HCT116 (cell line): ENCODE measurements around the gene GPD2. TPM values are rescaled to one million over a fixed set of nuclear protein-coding genes. Genes with fewer than 3 reads are reported as not detected.

ENCODE experiments used
- ATAC-seq: fragments of 200-7000 bp; cut with Tn5 transposase; 2 replicates; pipeline ENCODE4 v1.9.1; 2020; ENCODE audit warnings: mild to moderate bottlenecking, moderate library complexity
- BruUV-seq: library from RNA; stranded (reverse); fragments of 400-500 nt; replicated peaks from 2 replicates; lab custom pipeline; 2021; lab: Mats Ljungman, UMichigan
- CTCF ChIA-PET: fragments of 300-600 bp; sonication (Branson Sonifier 250); formaldehyde crosslinking; loops from one replicate; lab custom pipeline; 2021; ENCODE audit warnings: antibody characterized with exemption; lab: Charles Lee
- POLR2A ChIA-PET: fragments of 300-600, 350-600 bp; sonication (Branson Sonifier 250); formaldehyde crosslinking; loops from one replicate; lab custom pipeline; 2021; ENCODE audit warnings: antibody characterized with exemption; lab: Charles Lee
- RAD21 ChIA-PET, 2 experiments: fragments of 300-600 bp; sonication (Branson Sonifier 250); formaldehyde crosslinking; loops; one replicate each; lab custom pipeline; 2023; ENCODE audit warnings: low total read pairs in 2 of 2; ENCODE audit not compliant: uncharacterized antibody in 2 of 2, unreplicated experiment in 2 of 2, low non-redundant PET in 1 of 2; lab: Charles Lee
- DNase-seq: peaks from one replicate; pipeline ENCODE4 v3.0.0-alpha.2; 2010; ENCODE audit warnings: low read depth, low spot score
- H2AFZ ChIP-seq: fragments of 200-600 bp; shearing (Covaris generic), sonication (generic); 2 replicates; pipeline ENCODE4 v1.6.1; 2017; ENCODE audit warnings: low read depth, mixed run types, mixed read lengths, antibody characterized with exemption, low read length; ENCODE audit not compliant: poor library complexity, severe bottlenecking
- H3K27ac ChIP-seq: 2 replicates; pipeline ENCODE4 v1.5.1; 2012; ENCODE audit warnings: low read depth, low read length
- H3K27me3 ChIP-seq: fragments of 200-600 bp; sonication (generic); 2 replicates; pipeline ENCODE4 v1.6.1; 2016; ENCODE audit warnings: mixed run types, low read length, mixed read lengths; ENCODE audit not compliant: insufficient read depth
- H3K36me3 ChIP-seq, 2 experiments: fragments of 200-500 bp in 1 of 2; fragments of 200-600 bp in 1 of 2; sonication (Bioruptor generic) in 1 of 2; sonication (generic) in 1 of 2; 2 replicates each; pipeline versions ENCODE4 v1.5.1 to v1.6.1; 2014 to 2016; ENCODE audit warnings: low read length in 2 of 2, inconsistent platforms in 1 of 2, mixed read lengths in 1 of 2, mixed run types in 1 of 2; ENCODE audit not compliant: insufficient read depth in 2 of 2, control insufficient read depth in 1 of 2
- H3K4me1 ChIP-seq, 2 experiments: fragments of 200-600 bp in 1 of 2; sonication (generic) in 1 of 2; 2 replicates each; pipeline versions ENCODE4 v1.5.1 to v1.6.1; 2012 to 2017; ENCODE audit warnings: low read length in 2 of 2, inconsistent platforms in 1 of 2, mild to moderate bottlenecking in 1 of 2, mixed read lengths in 1 of 2, mixed run types in 1 of 2, moderate library complexity in 1 of 2; ENCODE audit not compliant: insufficient read depth in 2 of 2, control insufficient read depth in 1 of 2
- H3K4me2 ChIP-seq: fragments of 200-600 bp; sonication (generic); 2 replicates; pipeline ENCODE4 v1.6.1; 2017; ENCODE audit warnings: mixed run types, low read length, mixed read lengths
- H3K4me3 ChIP-seq, 2 experiments: fragments of 200-600 bp in 1 of 2; sonication (generic) in 1 of 2; replicated peaks in 1 of 2; 2 replicates each; pipeline ENCODE4 v1.5.1; 2011 to 2016; ENCODE audit warnings: low read length in 2 of 2, control low read depth in 1 of 2, low read depth in 1 of 2, mild to moderate bottlenecking in 1 of 2, mixed read lengths in 1 of 2, mixed run types in 1 of 2
- H3K79me2 ChIP-seq: fragments of 200-600 bp; sonication (generic); 2 replicates; pipeline ENCODE4 v1.6.1; 2017; ENCODE audit warnings: mild to moderate bottlenecking, mixed run types, low read length, moderate library complexity, mixed read lengths; ENCODE audit not compliant: insufficient read depth
- H3K9ac ChIP-seq: fragments of 200-600 bp; sonication (generic); 2 replicates; pipeline ENCODE4 v1.6.1; 2016; ENCODE audit warnings: low read length, mixed read lengths
- H3K9me2 ChIP-seq: fragments of 200-600 bp; sonication (generic), shearing (Covaris generic); 2 replicates; pipeline ENCODE4 v1.6.1; 2017; ENCODE audit warnings: mixed run types, mild to moderate bottlenecking, moderate library complexity; ENCODE audit not compliant: insufficient read depth
- H3K9me3 ChIP-seq, 2 experiments: fragments of 200-500 bp in 1 of 2; fragments of 200-600 bp in 1 of 2; sonication (Bioruptor generic) in 1 of 2; sonication (generic) in 1 of 2; 2 replicates each; pipeline ENCODE4 v1.6.1; 2014 to 2017; ENCODE audit warnings: low read length in 2 of 2, mixed read lengths in 2 of 2, inconsistent platforms in 1 of 2, low read depth in 1 of 2, mild to moderate bottlenecking in 1 of 2, mixed run types in 1 of 2, moderate library complexity in 1 of 2; ENCODE audit not compliant: control insufficient read depth in 1 of 2, insufficient read depth in 1 of 2
- H4K20me1 ChIP-seq: fragments of 200-600 bp; sonication (generic), shearing (Covaris generic); 2 replicates; pipeline ENCODE4 v1.6.1; 2017; ENCODE audit warnings: mixed run types, mild to moderate bottlenecking, moderate library complexity; ENCODE audit not compliant: insufficient read depth
- CEBPB ChIP-seq: IDR thresholded peaks from 2 replicates; pipeline ENCODE4 v1.6.1; 2012; ENCODE audit warnings: low read depth
- CTCF ChIP-seq, 3 experiments: fragments of 200-600 bp in 1 of 3; sonication (generic) in 1 of 3; IDR thresholded peaks in 2 of 3; conservative IDR thresholded peaks in 1 of 3; 2 replicates each; pipeline ENCODE4 v1.5.1; 2012 to 2017; ENCODE audit warnings: low read depth in 2 of 3, low read length in 2 of 3, antibody characterized with exemption in 1 of 3, borderline replicate concordance in 1 of 3, control low read depth in 1 of 3, mild to moderate bottlenecking in 1 of 3, mixed read lengths in 1 of 3, mixed run types in 1 of 3, moderate library complexity in 1 of 3; ENCODE audit not compliant: insufficient read depth in 1 of 3
- ELF1 ChIP-seq: IDR thresholded peaks from 2 replicates; pipeline ENCODE4 v1.6.1; 2012; ENCODE audit warnings: low read depth, borderline replicate concordance
- EZH2phosphoT487 ChIP-seq: fragments of 200-600 bp; IDR thresholded peaks from 2 replicates; pipeline ENCODE4 v1.6.1; 2018; ENCODE audit warnings: antibody characterized with exemption, borderline replicate concordance
- JUND ChIP-seq: IDR thresholded peaks from 2 replicates; pipeline ENCODE4 v1.6.1; 2012
- SP1 ChIP-seq: IDR thresholded peaks from 2 replicates; pipeline ENCODE4 v1.6.1; 2012; ENCODE audit warnings: low read depth
- SRF ChIP-seq: IDR thresholded peaks from 2 replicates; pipeline ENCODE4 v1.6.1; 2012; ENCODE audit warnings: low read depth
- ZFX ChIP-seq: fragments of 450-650 bp; IDR thresholded peaks from 2 replicates; pipeline ENCODE4 v1.6.1; 2017
- intact Hi-C: fragments of 100-400 bp; cut with micrococcal nuclease; formaldehyde crosslinking; loops from 2 replicates; pipeline ENCODE4 v1.10.0; 2022
- total RNA-seq: library from RNA; stranded (reverse); gene quantifications from one replicate; pipeline ENCODE4 v1.2.1, GENCODE V29; 2021; ENCODE audit not compliant: unreplicated experiment
- TF ChIP-seq, protein P1 (sequence below): IDR thresholded peaks from 2 replicates; pipeline ENCODE4 v1.6.1; 2012; ENCODE audit warnings: low read depth

Gene GPD2
- total RNA-seq, 1 experiment from 2014 or later: 80.7 TPM

DNA sequence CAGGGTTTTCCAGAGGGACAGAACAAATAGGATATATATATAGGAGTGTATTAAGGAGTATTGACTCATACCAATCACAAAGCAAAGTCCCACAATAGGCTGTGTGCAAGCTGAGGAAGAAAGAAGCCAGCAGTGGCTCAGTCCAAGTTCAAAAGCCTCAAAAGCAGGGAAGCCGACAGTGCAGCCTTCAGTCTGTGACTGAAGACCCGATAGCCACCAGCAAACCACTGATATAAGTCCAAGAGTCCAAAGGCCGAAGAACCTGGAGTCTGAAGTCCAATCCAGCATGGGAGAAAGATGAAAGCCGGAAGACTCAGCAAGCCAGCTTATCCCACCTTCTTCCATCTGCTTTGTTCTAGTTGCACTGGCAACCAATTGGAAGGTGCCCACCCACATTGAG is 39.0 kb upstream of the GPD2 start:
- H3K9ac ChIP-seq: no peak overlapping the region
- no peak overlapping the region for H3K27ac ChIP-seq
- intact Hi-C loops: no loop called here
- ATAC-seq (no peak), DNase-seq (no peak)
- RAD21 ChIA-PET: no interaction called here
- H3K4me1 ChIP-seq: peaks cover 12 to 54% of the 10 kb centered on the region in 2 experiments
- no peak overlapping the region for H2AFZ ChIP-seq
- TF ChIP-seq SRF (no peak), ZFX (no peak), SP1 (no peak), CEBPB (no peak), CTCF (IDR thresholded peaks at IDR 0.05 in 2 of 3, conservative IDR thresholded peaks at IDR 0.05 in 1 of 3; ENCODE audit: borderline replicate concordance in 1 of 3, insufficient read depth in 1 of 3, low read depth in 2 of 3, low read length in 2 of 3) (no peak), ELF1 (no peak), EZH2phosphoT487 (no peak), JUND (no peak)
- TF ChIP-seq, protein P1, sequence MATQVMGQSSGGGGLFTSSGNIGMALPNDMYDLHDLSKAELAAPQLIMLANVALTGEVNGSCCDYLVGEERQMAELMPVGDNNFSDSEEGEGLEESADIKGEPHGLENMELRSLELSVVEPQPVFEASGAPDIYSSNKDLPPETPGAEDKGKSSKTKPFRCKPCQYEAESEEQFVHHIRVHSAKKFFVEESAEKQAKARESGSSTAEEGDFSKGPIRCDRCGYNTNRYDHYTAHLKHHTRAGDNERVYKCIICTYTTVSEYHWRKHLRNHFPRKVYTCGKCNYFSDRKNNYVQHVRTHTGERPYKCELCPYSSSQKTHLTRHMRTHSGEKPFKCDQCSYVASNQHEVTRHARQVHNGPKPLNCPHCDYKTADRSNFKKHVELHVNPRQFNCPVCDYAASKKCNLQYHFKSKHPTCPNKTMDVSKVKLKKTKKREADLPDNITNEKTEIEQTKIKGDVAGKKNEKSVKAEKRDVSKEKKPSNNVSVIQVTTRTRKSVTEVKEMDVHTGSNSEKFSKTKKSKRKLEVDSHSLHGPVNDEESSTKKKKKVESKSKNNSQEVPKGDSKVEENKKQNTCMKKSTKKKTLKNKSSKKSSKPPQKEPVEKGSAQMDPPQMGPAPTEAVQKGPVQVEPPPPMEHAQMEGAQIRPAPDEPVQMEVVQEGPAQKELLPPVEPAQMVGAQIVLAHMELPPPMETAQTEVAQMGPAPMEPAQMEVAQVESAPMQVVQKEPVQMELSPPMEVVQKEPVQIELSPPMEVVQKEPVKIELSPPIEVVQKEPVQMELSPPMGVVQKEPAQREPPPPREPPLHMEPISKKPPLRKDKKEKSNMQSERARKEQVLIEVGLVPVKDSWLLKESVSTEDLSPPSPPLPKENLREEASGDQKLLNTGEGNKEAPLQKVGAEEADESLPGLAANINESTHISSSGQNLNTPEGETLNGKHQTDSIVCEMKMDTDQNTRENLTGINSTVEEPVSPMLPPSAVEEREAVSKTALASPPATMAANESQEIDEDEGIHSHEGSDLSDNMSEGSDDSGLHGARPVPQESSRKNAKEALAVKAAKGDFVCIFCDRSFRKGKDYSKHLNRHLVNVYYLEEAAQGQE: no peak
- no TSS peak for BruUV-seq
- CTCF ChIA-PET: no interaction called here
- no peaks in the 10 kb centered on the region for H3K79me2 ChIP-seq
- no peaks in the 10 kb centered on the region for H3K27me3 ChIP-seq
- no peak overlapping the region for H3K4me3 ChIP-seq
- H3K4me2 ChIP-seq: no peak overlapping the region
- no peaks in the 10 kb centered on the region for H4K20me1 ChIP-seq
- 0 out of 2 replicates have a peak, but pooled peaks cover 2% of the 10 kb centered on the region for H3K9me2 ChIP-seq
- H3K36me3 ChIP-seq: no peaks in the 10 kb centered on the region
- POLR2A ChIA-PET: no interaction called here
- no peaks in the 10 kb centered on the region for H3K9me3 ChIP-seq
